Ishikawa (cell line): ENCODE measurements around the gene TNRC6C.

Source experiments
- CEBPB ChIP-seq: IDR thresholded peaks from 2 replicates; pipeline ENCODE4 v1.6.1; 2012
- MAX ChIP-seq: IDR thresholded peaks from 2 replicates; pipeline ENCODE4 v1.6.1; 2012
- TAF1 ChIP-seq: IDR thresholded peaks from 2 replicates; pipeline ENCODE4 v1.6.1; 2012; ENCODE audit warnings: low read depth, mild to moderate bottlenecking
- TEAD4 ChIP-seq: IDR thresholded peaks from 2 replicates; pipeline ENCODE4 v1.6.1; 2012
- ZBTB7A ChIP-seq: IDR thresholded peaks from 2 replicates; pipeline ENCODE4 v1.6.1; 2012; ENCODE audit warnings: low read depth
- TF ChIP-seq, protein P1 (sequence below): IDR thresholded peaks from 2 replicates; pipeline ENCODE4 v1.6.1; 2012; ENCODE audit warnings: low read depth, mild to moderate bottlenecking

DNA sequence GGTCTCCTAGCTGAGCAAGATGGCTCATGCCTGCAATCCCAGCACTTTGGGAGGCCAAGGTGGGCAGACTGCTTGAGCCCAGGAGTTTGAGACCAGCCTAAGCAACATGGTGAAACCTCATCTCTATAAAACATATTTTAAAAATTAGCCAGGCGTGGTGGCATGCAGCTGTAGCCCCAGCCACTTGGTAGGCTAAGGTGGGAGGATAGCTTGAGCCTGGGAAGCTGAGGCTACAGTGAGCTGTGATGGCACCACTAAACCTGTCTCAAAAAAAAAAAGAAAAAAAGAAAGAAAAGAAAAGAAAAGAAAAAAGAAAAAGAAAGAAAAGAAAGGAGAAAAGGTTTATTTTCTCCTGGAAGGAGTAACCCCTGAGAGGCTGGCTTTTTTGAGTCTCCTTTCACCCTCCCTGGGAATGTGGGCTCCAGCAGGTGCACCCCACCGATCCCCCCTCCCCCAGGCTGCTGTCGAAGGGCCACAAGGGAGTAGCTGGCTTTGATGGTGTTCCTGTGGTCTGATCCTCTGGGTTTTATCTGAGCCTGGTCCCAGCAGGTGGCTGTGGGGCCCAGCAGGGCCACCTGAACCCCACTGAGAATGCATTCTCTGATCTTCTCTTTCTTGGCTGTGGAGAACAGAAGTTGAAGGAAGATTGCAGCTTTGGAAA, 29.9 kb upstream of the TNRC6C start:
- TF ChIP-seq MAX (no peak), CEBPB (no peak), TEAD4 (no peak), TAF1 (no peak), ZBTB7A (no peak)
- TF ChIP-seq, protein P1, sequence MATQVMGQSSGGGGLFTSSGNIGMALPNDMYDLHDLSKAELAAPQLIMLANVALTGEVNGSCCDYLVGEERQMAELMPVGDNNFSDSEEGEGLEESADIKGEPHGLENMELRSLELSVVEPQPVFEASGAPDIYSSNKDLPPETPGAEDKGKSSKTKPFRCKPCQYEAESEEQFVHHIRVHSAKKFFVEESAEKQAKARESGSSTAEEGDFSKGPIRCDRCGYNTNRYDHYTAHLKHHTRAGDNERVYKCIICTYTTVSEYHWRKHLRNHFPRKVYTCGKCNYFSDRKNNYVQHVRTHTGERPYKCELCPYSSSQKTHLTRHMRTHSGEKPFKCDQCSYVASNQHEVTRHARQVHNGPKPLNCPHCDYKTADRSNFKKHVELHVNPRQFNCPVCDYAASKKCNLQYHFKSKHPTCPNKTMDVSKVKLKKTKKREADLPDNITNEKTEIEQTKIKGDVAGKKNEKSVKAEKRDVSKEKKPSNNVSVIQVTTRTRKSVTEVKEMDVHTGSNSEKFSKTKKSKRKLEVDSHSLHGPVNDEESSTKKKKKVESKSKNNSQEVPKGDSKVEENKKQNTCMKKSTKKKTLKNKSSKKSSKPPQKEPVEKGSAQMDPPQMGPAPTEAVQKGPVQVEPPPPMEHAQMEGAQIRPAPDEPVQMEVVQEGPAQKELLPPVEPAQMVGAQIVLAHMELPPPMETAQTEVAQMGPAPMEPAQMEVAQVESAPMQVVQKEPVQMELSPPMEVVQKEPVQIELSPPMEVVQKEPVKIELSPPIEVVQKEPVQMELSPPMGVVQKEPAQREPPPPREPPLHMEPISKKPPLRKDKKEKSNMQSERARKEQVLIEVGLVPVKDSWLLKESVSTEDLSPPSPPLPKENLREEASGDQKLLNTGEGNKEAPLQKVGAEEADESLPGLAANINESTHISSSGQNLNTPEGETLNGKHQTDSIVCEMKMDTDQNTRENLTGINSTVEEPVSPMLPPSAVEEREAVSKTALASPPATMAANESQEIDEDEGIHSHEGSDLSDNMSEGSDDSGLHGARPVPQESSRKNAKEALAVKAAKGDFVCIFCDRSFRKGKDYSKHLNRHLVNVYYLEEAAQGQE, result no peak
